Subcutaneous preadipocyte (primary cell): ENCODE measurements around the gene GP1BB. TPM values are rescaled to one million over a fixed set of nuclear protein-coding genes. Genes with fewer than 3 reads are reported as not detected.

Experiments used
- total RNA-seq: library from RNA; depleted of rRNA; stranded (reverse); fragments of >200 nt; gene quantifications from 2 replicates; pipeline ENCODE4 v1.2.3, GENCODE V29; 2012

Gene GP1BB
- 0.20 and 0.37 TPM in 2 replicates for total RNA-seq

DNA sequence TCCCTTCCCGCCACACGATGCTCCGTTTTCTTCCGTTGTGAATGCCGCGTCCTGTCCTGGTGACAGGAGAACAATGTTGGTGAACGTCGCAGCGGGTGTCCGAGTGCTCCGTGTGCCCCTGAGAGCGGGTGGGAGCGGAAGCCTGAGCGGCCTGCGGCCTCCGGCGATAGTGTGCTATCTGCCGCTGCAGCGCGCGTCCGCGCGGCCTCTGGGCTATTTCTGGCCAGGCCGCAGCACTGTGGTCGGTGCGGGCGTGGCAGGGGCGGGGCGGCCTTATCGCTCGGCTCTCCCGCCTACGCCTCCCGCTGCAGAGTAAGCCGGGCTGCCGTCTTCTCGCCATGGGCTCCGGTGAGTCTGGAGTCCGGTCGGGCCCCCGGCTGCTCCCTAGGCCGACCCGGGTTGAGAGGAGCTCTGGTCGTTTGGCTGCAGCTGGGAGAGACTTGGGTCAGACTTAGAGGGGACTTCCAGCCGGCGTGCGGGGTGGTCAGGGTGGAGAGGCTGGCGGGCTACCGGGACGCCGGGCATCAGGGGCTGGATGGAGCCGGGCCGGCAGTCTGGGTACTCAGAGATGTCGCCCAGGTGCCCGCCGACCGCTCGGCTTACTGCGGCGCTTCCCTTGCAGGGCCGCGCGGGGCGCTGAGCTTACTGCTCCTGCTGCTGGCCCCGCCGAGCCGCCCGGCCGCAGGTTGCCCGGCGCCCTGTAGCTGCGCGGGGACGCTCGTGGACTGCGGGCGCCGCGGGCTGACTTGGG lies at the start of gene GP1BB:
TSS of gene GP1BB (plus strand) at position 308 of the 751 bp plus-strand sequence. CDS start at position 339, 31 bp downstream.

GRCh38 chr22:19714312-19715187 lies 8.8 kb upstream of the GP1BB start, which contains the start of gene SEPTIN5:
TSS of gene SEPTIN5 (plus strand) at chr22:19714503. CDS start at chr22:19714589, 86 bp downstream.

DNA sequence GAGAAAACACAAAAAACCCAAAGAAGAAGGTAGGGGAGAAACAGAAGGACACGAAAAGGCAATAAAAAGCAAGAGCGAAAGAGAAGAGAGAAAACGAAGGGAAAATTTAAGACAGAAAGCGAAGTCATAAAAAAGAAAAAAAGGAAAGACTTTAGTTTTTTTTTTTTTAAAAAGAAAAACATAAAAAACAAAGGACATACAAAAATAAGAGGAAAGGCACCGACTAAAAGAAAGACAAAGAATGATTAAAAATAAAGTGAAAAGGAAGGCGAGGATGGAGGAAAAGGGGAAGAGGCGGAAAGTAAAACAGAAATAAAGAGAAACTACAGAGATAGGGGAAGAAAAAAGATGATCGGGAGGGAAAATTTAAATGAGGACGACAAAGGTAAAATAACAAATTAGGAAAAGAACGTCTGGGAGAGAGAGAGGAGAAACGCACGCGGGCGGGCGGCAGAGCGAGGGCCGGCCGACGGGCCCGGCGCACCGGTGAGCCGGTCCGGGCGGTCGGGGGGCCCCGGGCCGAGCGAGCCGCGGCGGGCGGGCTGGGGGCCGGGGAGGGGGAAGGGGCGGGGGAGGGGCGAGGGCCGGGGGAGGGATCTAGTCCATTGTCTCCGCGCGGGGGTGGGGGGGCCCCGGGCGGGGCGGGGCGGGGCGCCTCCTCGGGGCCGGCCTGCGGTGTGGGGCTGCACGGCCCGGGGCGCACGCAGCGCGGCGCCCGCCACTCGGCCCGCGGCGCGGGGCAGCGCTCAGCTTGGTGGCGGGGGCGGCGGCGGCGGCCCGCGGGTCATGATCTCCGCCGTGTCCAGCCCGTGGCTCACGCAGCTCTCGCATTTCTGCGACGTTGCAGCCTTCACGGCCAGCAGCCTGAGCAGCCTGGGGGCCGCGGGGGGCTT lies 37.0 kb downstream of the GP1BB start, which contains the start of gene TBX1:
TSS of gene TBX1 (plus strand) at position 721 of the 893 bp plus-strand sequence. CDS start at position 787, 66 bp downstream.

Other genes with a start within 250 kb of the GP1BB start
- gene UFD1, start 244.3 kb upstream of the GP1BB start, total RNA-seq: 52.9 and 56.5 TPM in 2 replicates
- gene CDC45, start 243.6 kb upstream of the GP1BB start, total RNA-seq: 12.9 and 23.1 TPM in 2 replicates
- gene CLDN5, start 199.1 kb upstream of the GP1BB start, total RNA-seq: 0.37 TPM in 1 of 2 replicates, not detected in the other
- gene SEPTIN5, start 9.0 kb upstream of the GP1BB start, total RNA-seq: 7.0 and 9.6 TPM in 2 replicates
- gene TBX1, start 37.2 kb downstream of the GP1BB start, total RNA-seq: 7.2 TPM in 1 of 2 replicates, not detected in the other
- gene GNB1L, start 131.3 kb downstream of the GP1BB start, total RNA-seq: 5.7 and 7.0 TPM in 2 replicates
- gene RTL10, start 131.3 kb downstream of the GP1BB start, total RNA-seq: 9.9 and 15.2 TPM in 2 replicates
- gene COMT, start 218.2 kb downstream of the GP1BB start, total RNA-seq: 86.4 and 136 TPM in 2 replicates
- 20.9 and 31.3 TPM in 2 replicates for gene TXNRD2, start 218.3 kb downstream of the GP1BB start, total RNA-seq